Erythroblast (primary cell): ENCODE data around the gene CLRN3.

Experiments used
- DNase-seq, 2 experiments: peaks; one replicate each; lab custom pipeline; 2025; lab: John Stamatoyannopoulos, UW
- GATA1 ChIP-seq: IDR thresholded peaks from 2 replicates; pipeline ENCODE4 v1.6.1; 2011; ENCODE audit warnings: low read depth, mild to moderate bottlenecking, control low read depth, low read length, moderate library complexity
- POLR2A ChIP-seq: IDR thresholded peaks from 2 replicates; pipeline ENCODE4 v1.6.1; 2011; ENCODE audit warnings: mild to moderate bottlenecking, low read length

Gene CLRN3

GRCh38 chr10:127909716-127910463, 17.1 kb upstream of the CLRN3 start:
- TF ChIP-seq GATA1 (no peak), POLR2A (no peak)
- no peak for DNase-seq

GRCh38 chr10:127908959-127909267, 16.2 kb upstream of the CLRN3 start:
- no peak for DNase-seq

GRCh38 chr10:127908106-127908958, 15.6 kb upstream of the CLRN3 start:
- TF ChIP-seq POLR2A (no peak), GATA1 (no peak)
- DNase-seq: no peak

More at GRCh38 chr10:127908959-127909267, 16.2 kb upstream of the CLRN3 start:
- TF ChIP-seq POLR2A (no peak), GATA1 (no peak)

GRCh38 chr10:127907411-127908105, 14.8 kb upstream of the CLRN3 start:
- no peak for TF ChIP-seq POLR2A
- no peak for DNase-seq

DNA sequence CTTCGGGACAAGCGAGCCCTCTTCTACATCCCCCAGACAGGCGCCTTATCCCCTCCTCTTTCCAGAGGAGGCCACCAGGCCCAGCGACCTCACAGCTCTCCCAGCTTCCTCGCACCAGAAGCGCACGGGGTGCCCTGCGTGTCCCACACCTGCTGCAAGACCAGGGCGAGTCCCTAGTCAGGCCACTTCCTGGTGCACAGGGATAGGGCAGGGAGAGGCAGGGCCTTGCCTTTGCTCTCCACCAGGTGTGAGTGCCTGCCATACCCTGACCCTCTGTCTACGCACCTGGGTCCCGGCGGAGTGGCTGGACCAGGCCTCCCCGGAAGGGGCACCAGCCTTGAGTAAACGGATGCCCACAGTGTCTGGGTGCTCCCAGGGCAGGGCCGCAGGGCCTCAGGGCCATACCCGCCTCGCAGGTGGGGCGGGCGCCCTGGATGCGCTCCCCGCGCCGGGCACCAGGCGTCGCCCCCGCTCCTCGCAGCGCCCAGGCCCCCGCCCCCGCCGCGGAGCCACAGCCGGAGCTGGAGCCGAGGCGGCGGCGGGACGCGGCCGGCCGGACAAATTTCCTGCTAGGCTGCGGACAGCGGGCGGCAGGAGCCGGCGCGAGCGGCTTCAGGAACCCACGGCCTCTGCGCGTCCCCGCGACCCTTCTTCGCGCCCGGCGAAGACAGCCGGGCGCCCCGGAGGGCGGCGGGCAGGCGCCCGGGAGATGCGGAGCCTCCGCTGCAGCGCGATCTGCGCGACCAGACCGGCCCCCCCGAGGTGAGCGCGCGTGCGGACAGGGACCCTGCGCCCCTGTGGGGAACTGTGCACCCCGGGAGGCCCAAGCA, 14.0 kb upstream of the CLRN3 start, which contains the start of gene PTPRE:
TSS of gene PTPRE (plus strand) at position 556 of the 830 bp plus-strand sequence. CDS start 133,779 bp downstream, outside the sequence.
- peak; percentile 33 to 53 for DNase-seq
- TF ChIP-seq POLR2A: no peak
- TF ChIP-seq GATA1: no peak

- no peak for DNase-seq
- TF ChIP-seq GATA1 (no peak), POLR2A (no peak)
Observed at GRCh38 chr10:127905848-127906261, 13.1 kb upstream of the CLRN3 start.

GRCh38 chr10:127905001-127905847, 12.5 kb upstream of the CLRN3 start:
- DNase-seq: no peak
- TF ChIP-seq GATA1: no peak
- no peak for TF ChIP-seq POLR2A

GRCh38 chr10:127904311-127905000, 11.7 kb upstream of the CLRN3 start:
- no peak for TF ChIP-seq POLR2A
- no peak for TF ChIP-seq GATA1
- no peak for DNase-seq

GRCh38 chr10:127903789-127904188, 11.0 kb upstream of the CLRN3 start:
- TF ChIP-seq POLR2A: no peak

DNA sequence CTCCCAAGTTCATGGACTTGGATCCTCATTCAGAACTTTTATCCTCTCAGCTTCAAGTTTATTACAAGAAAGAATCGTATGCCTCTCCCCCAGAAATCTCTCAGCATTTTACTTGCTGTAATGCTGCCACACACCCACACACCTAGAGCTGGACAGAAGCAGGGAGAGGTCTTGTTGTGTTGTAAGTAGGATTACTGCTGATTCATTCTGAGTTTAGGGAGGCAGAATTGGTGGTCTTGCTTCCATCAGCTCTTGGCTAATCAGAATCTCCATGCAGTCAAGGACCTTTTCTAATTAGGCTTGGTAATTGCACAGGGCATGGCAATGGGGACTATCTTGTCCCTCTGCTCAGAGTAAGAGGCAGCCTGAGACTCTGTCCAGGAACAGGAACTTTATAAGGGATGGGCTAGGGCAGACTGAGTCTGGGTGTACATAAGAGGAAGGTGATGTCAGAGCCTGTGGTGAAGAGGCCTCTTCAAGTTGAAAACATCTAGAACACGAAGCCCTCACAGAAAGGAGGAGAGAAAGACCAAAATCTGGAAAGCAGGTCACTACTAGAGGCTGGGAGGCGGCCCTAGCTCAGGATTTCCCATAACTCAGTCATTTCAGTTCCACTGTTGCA, 7.1 kb upstream of the CLRN3 start:
- DNase-seq: no peak
- TF ChIP-seq POLR2A: no peak

More at GRCh38 chr10:127903789-127904188, 11.0 kb upstream of the CLRN3 start:
- no peak for DNase-seq

- TF ChIP-seq POLR2A: no peak
- no peak for TF ChIP-seq GATA1
Observed at GRCh38 chr10:127897177-127897576, 4.4 kb upstream of the CLRN3 start.

More at GRCh38 chr10:127897177-127897576, 4.4 kb upstream of the CLRN3 start:
- no peak for DNase-seq
